Prostate gland (tissue), 2 donors: ENCODE results near the gene PSTPIP1. TPM values are rescaled to one million over a fixed set of nuclear protein-coding genes. Genes with fewer than 3 reads are reported as not detected.

ENCODE experiments used
- DNase-seq: peaks from one replicate; pipeline ENCODE4 v3.0.0-alpha.2; 2019; ENCODE audit warnings: low spot score
- H3K27ac ChIP-seq, 2 donors: fragments of 200-600 bp; sonication (generic); 2 replicates each; pipeline ENCODE4 v1.5.1; 2017 to 2019
- H3K27me3 ChIP-seq: fragments of 200-600 bp; sonication (generic); replicated peaks from 2 replicates; pipeline ENCODE4 v1.5.1; 2019; ENCODE audit not compliant: insufficient read depth
- H3K36me3 ChIP-seq, 2 donors: fragments of 200-600 bp; sonication (generic); 1 replicate in 1 of 2; 2 replicates in 1 of 2; pipeline versions ENCODE4 v1.5.1 to v1.8.1; 2017 to 2019
- H3K4me1 ChIP-seq: fragments of 200-600 bp; sonication (generic); replicated peaks from 2 replicates; pipeline ENCODE4 v1.5.1; 2019
- H3K4me3 ChIP-seq, 2 donors: fragments of 200-600 bp; sonication (generic); 2 replicates each; pipeline ENCODE4 v1.5.1; 2017 to 2019
- H3K9me3 ChIP-seq: fragments of 200-600 bp; sonication (generic); 2 replicates; pipeline ENCODE4 v1.5.1; 2017
- POLR2A ChIP-seq: fragments of 450-650 bp; IDR thresholded peaks from one replicate; pipeline ENCODE4 v1.6.1; 2016; ENCODE audit warnings: antibody characterized with exemption, mild to moderate bottlenecking
- POLR2AphosphoS5 ChIP-seq: sonication (generic); formaldehyde crosslinking; IDR thresholded peaks from one replicate; pipeline ENCODE4 v1.6.1; 2017; ENCODE audit warnings: antibody characterized with exemption
- WGBS: methylation state at CpG from one replicate; pipeline ENCODE4 v1.1.5; 2018; 5-methylcytosine and 5-hydroxymethylcytosine counted together
- intact Hi-C: fragments of 100-400 bp; cut with DNase I; formaldehyde crosslinking; loops from one replicate; pipeline ENCODE4 v1.14.2; 2022
- total RNA-seq, 2 donors: library from RNA; depleted of rRNA; stranded (reverse); fragments of >200 nt; gene quantifications; one replicate each; pipeline ENCODE4 v1.1.0, GENCODE V29; 2016
- TF ChIP-seq, protein P1 (sequence below), 4 experiments: fragments of 200-600 bp in 2 of 4; fragments of 450-650 bp in 2 of 4; sonication (generic) in 2 of 4; IDR thresholded peaks; 1 replicate in 3 of 4; 2 replicates in 1 of 4; pipeline ENCODE4 v1.5.1; 2016 to 2019; ENCODE audit warnings: antibody characterized with exemption in 4 of 4, mild to moderate bottlenecking in 2 of 4, moderate library complexity in 2 of 4

The PSTPIP1 gene
- total RNA-seq, 2 donors from 2014 or later = 2.1 to 7.0 TPM

DNA sequence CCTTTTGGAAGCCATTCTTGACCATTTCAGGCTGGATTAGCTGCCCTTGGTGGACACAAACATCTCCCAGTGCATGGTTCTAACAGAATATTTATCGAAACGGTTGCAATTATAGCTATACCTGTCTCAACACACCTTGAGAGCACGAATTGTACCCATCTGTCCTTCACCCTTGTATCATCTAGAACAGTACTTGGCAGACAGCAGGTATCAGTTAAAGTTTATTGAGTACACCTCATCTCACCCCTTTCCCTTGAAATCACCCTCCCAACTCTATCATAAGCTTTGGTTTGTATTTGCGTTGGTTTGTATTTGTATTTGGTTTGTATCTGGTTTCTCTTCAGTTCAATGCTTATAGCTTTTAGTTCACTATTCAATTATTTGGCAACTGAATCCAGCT lies 63.5 kb downstream of the PSTPIP1 start:
- no peaks in the 10 kb centered on the region for H3K36me3 ChIP-seq
- H3K4me3 ChIP-seq = no peak overlapping the region
- 82% methylated on average over 4 of the region's 4 CpGs for WGBS
- TF ChIP-seq POLR2A = no peak
- peak; percentile 29 for TF ChIP-seq POLR2AphosphoS5
- H3K9me3 ChIP-seq = no peaks in the 10 kb centered on the region
- intact Hi-C loops = no loop called here
- no peak for DNase-seq
- H3K4me1 ChIP-seq = no peaks in the 10 kb centered on the region
- H3K27ac ChIP-seq = no peak overlapping the region
- H3K27me3 ChIP-seq = no peaks in the 10 kb centered on the region

DNA sequence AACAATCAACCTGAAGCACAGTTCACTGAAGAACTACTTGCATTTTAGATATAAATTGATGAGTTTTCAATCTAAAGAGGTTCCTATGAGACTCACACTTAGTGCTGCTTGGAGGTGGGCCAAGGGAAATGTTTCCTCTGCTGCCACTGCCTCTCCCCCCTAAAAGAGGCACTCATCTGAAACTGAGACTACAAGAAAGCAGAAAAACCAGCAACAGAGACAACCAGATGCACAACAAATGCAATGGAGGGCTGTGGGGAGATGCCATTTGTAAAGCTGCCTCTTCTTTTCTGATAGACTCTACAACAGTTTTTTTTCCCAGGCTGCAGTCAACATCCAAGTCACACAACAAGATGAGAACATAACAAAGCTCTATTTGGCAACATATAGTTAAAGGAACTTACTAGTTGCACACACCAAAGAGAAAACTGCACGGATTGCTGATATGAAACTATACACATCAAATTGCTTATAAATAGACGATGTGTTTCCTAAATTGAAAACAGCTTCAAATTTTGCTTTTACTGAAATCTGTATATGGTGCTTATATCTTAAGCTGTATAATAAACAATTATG lies 64.9 kb downstream of the PSTPIP1 start:
- Histone ChIP-seq H3K27ac (no peak overlapping the region), H3K27me3 (no peaks in the 10 kb centered on the region), H3K4me3 (no peak overlapping the region), H3K4me1 (no peaks in the 10 kb centered on the region), H3K9me3 (no peaks in the 10 kb centered on the region), H3K36me3 (no peaks in the 10 kb centered on the region)
- TF ChIP-seq, protein P1, sequence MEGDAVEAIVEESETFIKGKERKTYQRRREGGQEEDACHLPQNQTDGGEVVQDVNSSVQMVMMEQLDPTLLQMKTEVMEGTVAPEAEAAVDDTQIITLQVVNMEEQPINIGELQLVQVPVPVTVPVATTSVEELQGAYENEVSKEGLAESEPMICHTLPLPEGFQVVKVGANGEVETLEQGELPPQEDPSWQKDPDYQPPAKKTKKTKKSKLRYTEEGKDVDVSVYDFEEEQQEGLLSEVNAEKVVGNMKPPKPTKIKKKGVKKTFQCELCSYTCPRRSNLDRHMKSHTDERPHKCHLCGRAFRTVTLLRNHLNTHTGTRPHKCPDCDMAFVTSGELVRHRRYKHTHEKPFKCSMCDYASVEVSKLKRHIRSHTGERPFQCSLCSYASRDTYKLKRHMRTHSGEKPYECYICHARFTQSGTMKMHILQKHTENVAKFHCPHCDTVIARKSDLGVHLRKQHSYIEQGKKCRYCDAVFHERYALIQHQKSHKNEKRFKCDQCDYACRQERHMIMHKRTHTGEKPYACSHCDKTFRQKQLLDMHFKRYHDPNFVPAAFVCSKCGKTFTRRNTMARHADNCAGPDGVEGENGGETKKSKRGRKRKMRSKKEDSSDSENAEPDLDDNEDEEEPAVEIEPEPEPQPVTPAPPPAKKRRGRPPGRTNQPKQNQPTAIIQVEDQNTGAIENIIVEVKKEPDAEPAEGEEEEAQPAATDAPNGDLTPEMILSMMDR (IDR thresholded peaks at IDR 0.05) = no peak
- TF ChIP-seq POLR2AphosphoS5 (no peak), POLR2A (no peak)
- intact Hi-C loops = no loop called here
- 34% methylated on average over 2 of the region's 2 CpGs for WGBS
- DNase-seq = no peak

DNA sequence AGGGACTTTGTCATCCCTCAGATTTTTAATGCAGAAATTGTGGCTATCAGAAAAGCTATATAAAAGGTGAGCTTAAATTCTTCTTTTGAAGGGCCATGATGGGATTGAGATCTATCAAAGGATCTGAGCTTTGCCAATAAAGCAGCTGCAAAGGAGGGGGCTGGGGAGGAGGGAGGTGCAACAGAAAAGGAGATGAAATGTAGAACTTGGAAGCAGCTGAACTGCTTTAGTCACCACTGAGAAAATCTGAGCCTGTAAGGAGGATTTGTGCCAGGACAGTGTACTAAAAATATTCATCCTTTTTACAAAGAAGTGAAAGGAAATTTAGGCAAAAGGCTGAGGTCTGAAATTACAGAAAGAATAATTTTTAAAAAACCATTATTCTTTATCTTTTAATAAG lies 65.6 kb downstream of the PSTPIP1 start:
- Histone ChIP-seq H3K9me3 (no peaks in the 10 kb centered on the region), H3K36me3 (no peaks in the 10 kb centered on the region), H3K27me3 (no peaks in the 10 kb centered on the region), H3K4me3 (no peak overlapping the region), H3K27ac (no peak overlapping the region), H3K4me1 (no peaks in the 10 kb centered on the region)
- intact Hi-C loops = no loop called here
- no peak for TF ChIP-seq POLR2A
- no peak for TF ChIP-seq POLR2AphosphoS5
- TF ChIP-seq, protein P1 (IDR thresholded peaks at IDR 0.05) = no peak
- DNase-seq = no peak

DNA sequence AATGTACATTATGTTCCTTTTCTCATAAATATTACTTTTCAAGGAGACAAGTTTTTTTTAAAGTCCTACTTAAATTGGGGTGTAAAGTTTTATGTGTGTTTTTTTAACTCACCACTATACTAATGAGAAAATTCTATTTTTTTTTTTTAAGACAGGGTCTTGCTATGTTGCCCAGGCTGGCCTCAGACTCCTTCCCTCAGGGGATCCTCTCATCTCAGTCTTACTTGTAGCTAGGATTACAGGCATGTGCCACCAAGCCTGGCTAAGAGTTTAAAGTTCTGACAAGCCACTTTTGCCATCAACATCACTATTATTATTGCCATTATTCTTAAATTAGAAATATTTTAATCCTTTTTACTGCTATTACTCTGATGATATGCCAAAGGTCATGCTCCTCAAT lies 68.3 kb downstream of the PSTPIP1 start:
- Histone ChIP-seq H3K9me3 (no peaks in the 10 kb centered on the region), H3K27me3 (no peaks in the 10 kb centered on the region), H3K4me3 (no peak overlapping the region), H3K27ac (no peak overlapping the region), H3K4me1 (no peaks in the 10 kb centered on the region), H3K36me3 (no peaks in the 10 kb centered on the region)
- no peak for DNase-seq
- intact Hi-C loops = no loop called here
- TF ChIP-seq POLR2A (no peak), POLR2AphosphoS5 (no peak)
- TF ChIP-seq, protein P1 (IDR thresholded peaks at IDR 0.05) = no peak

DNA sequence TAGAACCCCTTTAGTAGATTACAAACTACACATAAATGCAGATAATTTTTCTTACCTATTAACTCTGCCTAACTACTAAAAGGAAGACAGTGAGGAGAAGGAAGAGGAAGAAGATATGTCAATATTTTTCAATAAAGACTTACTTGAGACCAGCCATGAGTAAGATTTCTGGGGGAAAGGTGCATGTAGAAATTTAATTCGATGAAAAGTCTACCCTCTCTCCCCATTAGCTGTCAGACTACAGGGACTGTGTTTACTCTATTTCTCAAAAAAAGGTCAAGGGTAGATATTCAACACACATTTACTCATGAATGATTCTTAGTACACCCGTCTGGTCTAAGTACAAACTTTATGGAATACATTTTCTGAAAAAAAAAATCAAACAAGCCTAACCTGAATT lies 69.1 kb downstream of the PSTPIP1 start:
- Histone ChIP-seq H3K4me3 (no peak overlapping the region), H3K27me3 (no peaks in the 10 kb centered on the region), H3K36me3 (no peaks in the 10 kb centered on the region), H3K4me1 (no peaks in the 10 kb centered on the region), H3K27ac (no peak overlapping the region), H3K9me3 (no peaks in the 10 kb centered on the region)
- WGBS = 84% methylated on average over 2 of the region's 2 CpGs
- TF ChIP-seq, protein P1 (IDR thresholded peaks at IDR 0.05) = no peak
- TF ChIP-seq POLR2AphosphoS5 (no peak), POLR2A (no peak)
- DNase-seq = no peak
- intact Hi-C loops = no loop called here
